ENCODE measurements around the gene CDC14B. TPM values are rescaled to one million over a fixed set of nuclear protein-coding genes. Genes with fewer than 3 reads are reported as not detected.
"Not testable (repeated sequence)": the region's sequence is repeated elsewhere in the genome, so short reads cannot be mapped to it uniquely, and the experiment has no call there.

The CDC14B gene
- total RNA-seq, 1 donor = 7.6 TPM

GRCh38 chr9:96615411-96615810, 4.2 kb downstream of the CDC14B start:
- no peaks in the 10 kb centered on the region for H3K9me3 ChIP-seq (ENCODE audit: low read depth, low read length)
- peaks cover 71% of the 10 kb centered on the region for H3K27me3 ChIP-seq (ENCODE audit: insufficient read depth, low read length)
- peaks cover 6% of the 10 kb centered on the region for H3K4me1 ChIP-seq (ENCODE audit: insufficient read depth, low read length)
- H3K4me3 ChIP-seq (ENCODE audit: low read length) = no peak overlapping the region

- H3K9me3 ChIP-seq (ENCODE audit: low read depth, low read length); H3K4me3 ChIP-seq (ENCODE audit: low read length): not testable (repeated sequence)
- peaks cover 67% of the 10 kb centered on the region for H3K27me3 ChIP-seq (ENCODE audit: insufficient read depth, low read length)
These were observed 5.0 kb downstream of the CDC14B start for GRCh38 chr9:96614664-96615063.

DNA sequence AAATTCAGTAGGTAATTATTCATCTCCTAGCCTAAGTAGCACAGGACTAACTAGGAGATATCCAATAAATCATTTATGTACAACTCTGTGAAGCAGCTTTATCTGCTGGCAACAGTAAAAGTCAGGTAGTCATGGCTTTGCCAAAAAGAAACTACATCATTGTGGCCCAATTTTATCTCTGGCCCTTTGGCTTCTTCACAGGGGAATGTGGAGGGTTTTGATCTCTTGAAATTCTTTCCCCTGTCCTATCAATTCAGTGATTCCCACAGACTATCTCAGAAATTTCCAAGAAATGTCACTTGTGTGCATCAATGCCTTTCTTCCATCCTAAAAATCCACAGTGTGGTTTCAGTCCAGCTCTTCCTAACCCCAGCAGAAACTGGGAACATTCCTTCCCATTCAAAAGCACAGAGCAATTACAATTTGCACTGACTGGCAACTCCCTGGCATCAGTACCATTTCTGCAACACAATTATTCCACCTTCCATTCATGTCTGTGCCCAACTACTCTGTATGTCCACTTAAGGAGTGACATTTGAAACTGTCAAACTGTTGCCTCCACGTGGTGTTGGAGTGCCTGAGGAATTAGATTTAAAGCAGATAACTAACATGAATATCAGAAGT, 6.6 kb downstream of the CDC14B start:
- H3K4me3 ChIP-seq (ENCODE audit: low read length) = no peak overlapping the region
- peaks cover 64% of the 10 kb centered on the region for H3K27me3 ChIP-seq (ENCODE audit: insufficient read depth, low read length)
- no peaks in the 10 kb centered on the region for H3K9me3 ChIP-seq (ENCODE audit: low read depth, low read length)
- H3K4me1 ChIP-seq (ENCODE audit: insufficient read depth, low read length) = no peaks in the 10 kb centered on the region

More at GRCh38 chr9:96614664-96615063, 5.0 kb downstream of the CDC14B start:
- not testable (repeated sequence) for H3K4me1 ChIP-seq (ENCODE audit: insufficient read depth, low read length)

DNA sequence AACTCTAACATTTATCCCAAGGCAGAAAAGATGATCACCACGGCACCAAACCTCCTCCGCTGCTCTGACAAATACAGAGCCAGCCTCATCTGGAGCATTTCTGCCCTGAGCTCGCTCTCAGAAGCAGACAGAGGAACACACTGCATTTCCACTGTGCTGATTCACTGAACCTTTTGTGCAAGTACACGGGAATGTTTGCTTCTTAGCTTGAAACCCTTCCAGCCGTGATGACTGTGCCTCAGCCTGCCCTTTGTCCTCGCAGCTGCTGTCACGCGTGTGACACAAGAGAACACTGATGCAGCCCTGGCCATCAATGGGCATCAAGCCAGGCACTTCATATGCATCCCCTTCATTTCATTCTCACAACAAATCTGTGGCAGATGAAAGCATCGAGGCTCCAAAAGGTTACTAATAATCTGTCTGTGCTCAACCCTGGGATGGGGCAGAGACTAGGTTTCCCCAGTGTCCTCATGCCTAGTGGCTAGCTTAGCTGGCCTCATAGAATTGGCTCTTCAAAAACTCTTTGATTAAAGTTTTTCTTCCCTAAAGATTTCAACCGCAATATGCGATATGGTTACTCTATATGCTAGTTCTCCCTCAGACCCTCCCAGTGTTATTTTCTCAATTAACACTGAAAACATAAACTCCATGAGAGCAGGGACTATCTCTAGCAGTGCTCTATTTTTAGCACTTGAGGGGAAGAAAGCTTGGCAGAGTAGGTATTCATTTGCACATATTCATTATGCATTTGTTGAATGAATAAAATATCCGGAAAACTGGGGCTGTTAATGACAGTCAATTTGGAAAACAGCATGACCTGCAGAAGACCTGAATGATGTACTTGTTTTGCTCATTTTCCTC, 7.3 kb downstream of the CDC14B start:
- Histone ChIP-seq H3K4me1 (ENCODE audit: insufficient read depth, low read length) (no peaks in the 10 kb centered on the region), H3K4me3 (ENCODE audit: low read length) (no peak overlapping the region), H3K27me3 (ENCODE audit: insufficient read depth, low read length) (peaks cover 62% of the 10 kb centered on the region), H3K9me3 (ENCODE audit: low read depth, low read length) (no peaks in the 10 kb centered on the region)

- no peaks in the 10 kb centered on the region for H3K4me1 ChIP-seq (ENCODE audit: insufficient read depth, low read length)
- no peaks in the 10 kb centered on the region for H3K9me3 ChIP-seq (ENCODE audit: low read depth, low read length)
- H3K4me3 ChIP-seq (ENCODE audit: low read length) = no peak overlapping the region
- H3K27me3 ChIP-seq (ENCODE audit: insufficient read depth, low read length) = peaks cover 56% of the 10 kb centered on the region
These were observed 8.3 kb downstream of the CDC14B start for GRCh38 chr9:96611302-96611701.

DNA sequence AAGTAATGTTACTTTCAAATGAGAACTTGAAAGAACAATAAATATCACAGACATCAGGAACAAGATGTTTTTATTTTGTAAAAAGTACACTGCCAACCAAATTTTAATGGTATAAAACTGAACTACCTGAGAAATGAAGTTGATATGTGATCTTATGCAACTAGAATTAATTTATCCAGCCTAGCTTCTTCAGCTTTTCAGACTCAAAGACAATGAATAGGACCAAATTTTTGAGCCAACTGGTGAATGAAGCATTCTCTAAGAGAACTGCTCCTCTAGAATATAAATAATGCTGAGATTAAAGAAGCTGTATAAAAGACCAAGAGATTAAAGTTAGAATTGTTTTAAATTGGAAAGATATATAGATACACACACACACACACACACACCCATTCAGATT, 9.9 kb downstream of the CDC14B start:
- Histone ChIP-seq H3K4me3 (ENCODE audit: low read length) (no peak overlapping the region), H3K4me1 (ENCODE audit: insufficient read depth, low read length) (no peaks in the 10 kb centered on the region), H3K27me3 (ENCODE audit: insufficient read depth, low read length) (peaks cover 50% of the 10 kb centered on the region), H3K9me3 (ENCODE audit: low read depth, low read length) (no peaks in the 10 kb centered on the region)

DNA sequence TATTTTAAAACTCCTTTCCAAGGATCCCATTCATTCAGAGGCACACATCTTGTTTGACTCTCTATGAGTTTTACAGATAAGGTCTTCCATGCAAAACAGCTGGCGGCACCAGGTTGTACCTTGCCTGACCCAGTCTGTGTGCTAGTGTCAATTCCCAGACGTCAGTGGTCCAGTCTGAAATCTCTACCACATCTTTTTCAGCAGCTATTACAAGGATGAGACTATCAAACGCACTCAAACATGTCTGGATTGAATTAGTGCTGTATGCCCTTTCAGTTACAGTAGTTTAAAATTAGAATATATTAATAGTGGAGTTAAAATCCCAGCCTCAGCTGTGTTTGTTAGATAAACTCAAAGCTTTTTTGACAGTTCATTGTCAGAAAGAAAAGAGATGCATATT, 11.7 kb downstream of the CDC14B start:
- Histone ChIP-seq H3K4me3 (ENCODE audit: low read length) (no peak overlapping the region), H3K4me1 (ENCODE audit: insufficient read depth, low read length) (no peaks in the 10 kb centered on the region), H3K9me3 (ENCODE audit: low read depth, low read length) (no peaks in the 10 kb centered on the region), H3K27me3 (ENCODE audit: insufficient read depth, low read length) (peaks cover 34% of the 10 kb centered on the region)

GRCh38 chr9:96605328-96605727, 14.3 kb downstream of the CDC14B start:
- H3K9me3 ChIP-seq (ENCODE audit: low read depth, low read length) = no peaks in the 10 kb centered on the region
- H3K4me1 ChIP-seq (ENCODE audit: insufficient read depth, low read length) = no peaks in the 10 kb centered on the region
- H3K4me3 ChIP-seq (ENCODE audit: low read length) = no peak overlapping the region
- peaks cover 14% of the 10 kb centered on the region for H3K27me3 ChIP-seq (ENCODE audit: insufficient read depth, low read length)

- Histone ChIP-seq H3K4me3 (ENCODE audit: low read length) (no peak overlapping the region), H3K4me1 (ENCODE audit: insufficient read depth, low read length) (no peaks in the 10 kb centered on the region), H3K27me3 (ENCODE audit: insufficient read depth, low read length) (peaks cover 5% of the 10 kb centered on the region), H3K9me3 (ENCODE audit: low read depth, low read length) (no peaks in the 10 kb centered on the region)
These were observed 15.7 kb downstream of the CDC14B start for GRCh38 chr9:96604004-96604319.

DNA sequence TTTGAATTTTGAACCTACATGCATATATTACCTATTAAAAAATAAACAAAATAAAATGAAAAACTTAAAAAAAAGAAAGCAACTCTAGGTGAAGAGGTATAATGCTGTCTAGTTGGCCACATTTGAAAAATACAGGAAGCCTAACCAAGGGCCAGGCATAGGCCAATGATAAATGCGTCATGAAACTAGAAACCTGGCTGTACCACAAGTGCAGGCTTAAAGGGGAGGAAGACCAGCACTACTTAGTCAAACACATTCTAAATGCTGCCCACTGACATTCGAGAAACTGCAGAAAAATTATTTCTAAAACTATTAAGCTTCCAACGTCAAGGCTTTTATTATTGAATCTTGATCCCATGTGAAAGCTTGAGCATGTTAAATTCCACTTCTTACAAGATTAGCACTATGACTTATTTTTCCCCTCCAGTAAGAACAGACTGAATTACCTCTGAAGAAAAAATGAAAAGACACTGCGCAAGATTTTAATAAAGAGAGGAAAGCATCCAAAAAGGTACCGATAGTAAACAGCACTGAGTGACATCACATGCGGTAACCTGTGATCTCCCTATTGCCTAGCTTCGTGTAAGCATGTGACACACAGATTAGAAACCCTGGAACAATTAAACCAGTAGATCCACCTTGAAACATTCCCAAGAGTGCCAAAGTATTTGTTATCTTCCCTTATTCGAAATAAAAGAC, 16.2 kb downstream of the CDC14B start:
- Histone ChIP-seq H3K4me3 (ENCODE audit: low read length) (no peak overlapping the region), H3K27me3 (ENCODE audit: insufficient read depth, low read length) (peaks cover 5% of the 10 kb centered on the region), H3K9me3 (ENCODE audit: low read depth, low read length) (no peaks in the 10 kb centered on the region), H3K4me1 (ENCODE audit: insufficient read depth, low read length) (no peaks in the 10 kb centered on the region)

- Histone ChIP-seq H3K4me3 (ENCODE audit: low read length) (no peak overlapping the region), H3K27me3 (ENCODE audit: insufficient read depth, low read length) (no peaks in the 10 kb centered on the region)
These were observed 20.3 kb downstream of the CDC14B start for GRCh38 chr9:96599298-96599697.

DNA sequence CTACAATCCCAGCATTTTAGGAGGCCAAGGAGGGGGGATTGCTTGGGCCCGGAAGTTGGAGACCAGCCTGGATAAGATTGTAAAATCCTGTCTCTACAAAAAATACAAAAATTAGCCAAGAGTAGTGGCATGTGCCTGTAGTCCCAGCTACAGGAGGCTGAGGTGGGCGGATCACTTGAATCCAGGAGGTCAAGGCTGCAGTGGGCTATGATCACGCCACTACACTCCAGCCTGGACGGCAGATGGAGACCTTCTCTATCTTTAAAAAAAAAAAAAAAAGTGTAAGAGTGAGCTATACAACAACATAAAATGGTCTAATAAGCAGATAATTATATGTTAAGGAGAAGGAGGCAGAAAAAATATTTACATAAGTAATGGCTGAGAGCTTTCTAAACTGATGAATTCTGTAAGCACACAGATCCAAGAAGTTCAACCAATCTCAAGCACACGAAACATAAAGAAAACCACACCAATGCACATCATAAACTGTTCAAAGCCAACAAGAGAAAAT, 23.0 kb downstream of the CDC14B start:
- Histone ChIP-seq H3K27me3 (ENCODE audit: insufficient read depth, low read length) (no peaks in the 10 kb centered on the region), H3K4me3 (ENCODE audit: low read length) (no peak overlapping the region), H3K4me1 (ENCODE audit: insufficient read depth, low read length) (no peaks in the 10 kb centered on the region), H3K9me3 (ENCODE audit: low read depth, low read length) (no peaks in the 10 kb centered on the region)

More at GRCh38 chr9:96599298-96599697, 20.3 kb downstream of the CDC14B start:
- no peaks in the 10 kb centered on the region for H3K9me3 ChIP-seq (ENCODE audit: low read depth, low read length)
- H3K4me1 ChIP-seq (ENCODE audit: insufficient read depth, low read length) = no peaks in the 10 kb centered on the region

- H3K27me3 ChIP-seq (ENCODE audit: insufficient read depth, low read length) = peaks cover 4% of the 10 kb centered on the region
- no peak overlapping the region for H3K4me3 ChIP-seq (ENCODE audit: low read length)
- no peaks in the 10 kb centered on the region for H3K4me1 ChIP-seq (ENCODE audit: insufficient read depth, low read length)
- no peaks in the 10 kb centered on the region for H3K9me3 ChIP-seq (ENCODE audit: low read depth, low read length)
These were observed 32.0 kb downstream of the CDC14B start for GRCh38 chr9:96587338-96588315.

GRCh38 chr9:96585426-96585825, 34.2 kb downstream of the CDC14B start:
- no peak overlapping the region for H3K4me3 ChIP-seq (ENCODE audit: low read length)
- peaks cover 4% of the 10 kb centered on the region for H3K27me3 ChIP-seq (ENCODE audit: insufficient read depth, low read length)
- H3K9me3 ChIP-seq (ENCODE audit: low read depth, low read length) = no peaks in the 10 kb centered on the region
- no peaks in the 10 kb centered on the region for H3K4me1 ChIP-seq (ENCODE audit: insufficient read depth, low read length)

Data from mononuclear cell (primary cell).